HepG2 (cell line): Measurements from ENCODE around the gene UBE2O. TPM values are rescaled to one million over a fixed set of nuclear protein-coding genes. Genes with fewer than 3 reads are reported as not detected.
A peak's percentile ranks its signal among the peaks of the same experiment; 100 is the strongest.

Experiments
- ETV5 ChIP-seq: IDR thresholded peaks from 2 replicates; pipeline ENCODE4 v1.6.1; 2018; ENCODE audit warnings: missing biosample characterization, missing genetic modification reagents, inconsistent platforms, borderline replicate concordance
- FOXK2 ChIP-seq: fragments of 450-650 bp; IDR thresholded peaks from 2 replicates; pipeline ENCODE4 v1.6.1; 2016
- JUND ChIP-seq: sonication (generic); formaldehyde crosslinking; IDR thresholded peaks from 2 replicates; pipeline ENCODE4 v1.8.0; 2022; ENCODE audit warnings: mild to moderate bottlenecking, missing genetic modification reagents
- KAT8 ChIP-seq: IDR thresholded peaks from 2 replicates; pipeline ENCODE4 v1.6.1; 2016; ENCODE audit warnings: missing genetic modification reagents, missing compliant biosample characterization
- SIN3A ChIP-seq: IDR thresholded peaks from 2 replicates; pipeline ENCODE4 v1.6.1; 2011; ENCODE audit warnings: low read depth, mild to moderate bottlenecking, control low read depth, low read length, borderline replicate concordance
- SRSF4 ChIP-seq: fragments of 200-400 bp; formaldehyde crosslinking; IDR thresholded peaks from one replicate; pipeline ENCODE4 v1.6.1; 2018; ENCODE audit warnings: mild to moderate bottlenecking, low read depth, low read length, moderate library complexity; ENCODE audit not compliant: poor library complexity, severe bottlenecking
- SYNCRIP ChIP-seq: fragments of 200-400 bp; formaldehyde crosslinking; IDR thresholded peaks from 2 replicates; pipeline ENCODE4 v1.6.1; 2018; ENCODE audit warnings: mild to moderate bottlenecking, low read depth, low read length; ENCODE audit not compliant: insufficient read depth
- TMF1 ChIP-seq: sonication (generic); formaldehyde crosslinking; IDR thresholded peaks from 2 replicates; pipeline ENCODE4 v1.8.1; 2022; ENCODE audit warnings: low read depth, missing genetic modification reagents
- ZBTB20 ChIP-seq: sonication (generic); formaldehyde crosslinking; IDR thresholded peaks from 2 replicates; pipeline ENCODE4 v1.8.1; 2023; ENCODE audit warnings: missing genetic modification reagents, low read depth, mild to moderate bottlenecking, borderline replicate concordance
- ZFP90 ChIP-seq: sonication (generic); formaldehyde crosslinking; IDR thresholded peaks from 2 replicates; pipeline ENCODE4 v1.8.0; 2022; ENCODE audit warnings: missing genetic modification reagents, mild to moderate bottlenecking, inconsistent platforms, borderline replicate concordance
- ZNF256 ChIP-seq: sonication (generic); formaldehyde crosslinking; conservative IDR thresholded peaks from 2 replicates; pipeline ENCODE4 v1.4.0; 2020; ENCODE audit warnings: missing genetic modification reagents
- ZNF354B ChIP-seq: sonication (generic); formaldehyde crosslinking; IDR thresholded peaks from 2 replicates; pipeline ENCODE4 v1.8.0; 2022; ENCODE audit warnings: mild to moderate bottlenecking, missing genetic modification reagents
- ZNF484 ChIP-seq: sonication (generic); formaldehyde crosslinking; IDR thresholded peaks from 2 replicates; pipeline ENCODE4 v1.5.1; 2020; ENCODE audit warnings: mild to moderate bottlenecking, low read depth, missing genetic modification reagents, borderline replicate concordance
- ZNF503 ChIP-seq: sonication (generic); formaldehyde crosslinking; IDR thresholded peaks from 2 replicates; pipeline ENCODE4 v1.4.0; 2020; ENCODE audit warnings: missing genetic modification reagents
- ZNF562 ChIP-seq: sonication (generic); formaldehyde crosslinking; IDR thresholded peaks from 2 replicates; pipeline ENCODE4 v1.8.0; 2022; ENCODE audit warnings: missing genetic modification reagents, borderline replicate concordance
- ZNF569 ChIP-seq: sonication (generic); formaldehyde crosslinking; IDR thresholded peaks from 2 replicates; pipeline ENCODE4 v1.5.0; 2020; ENCODE audit warnings: mild to moderate bottlenecking, missing genetic modification reagents, moderate library complexity, borderline replicate concordance
- ZNF616 ChIP-seq: sonication (generic); formaldehyde crosslinking; IDR thresholded peaks from 2 replicates; pipeline ENCODE4 v1.5.0; 2020; ENCODE audit warnings: low read depth, mild to moderate bottlenecking, missing genetic modification reagents
- ZNF670 ChIP-seq: sonication (generic); formaldehyde crosslinking; IDR thresholded peaks from 2 replicates; pipeline ENCODE4 v1.8.0; 2022; ENCODE audit warnings: mild to moderate bottlenecking, missing genetic modification reagents, borderline replicate concordance
- ZNF761 ChIP-seq: sonication (generic); formaldehyde crosslinking; conservative IDR thresholded peaks from 2 replicates; pipeline ENCODE4 v1.4.0; 2020; ENCODE audit warnings: mild to moderate bottlenecking, missing genetic modification reagents
- ZNF891 ChIP-seq: sonication (generic); formaldehyde crosslinking; IDR thresholded peaks from 2 replicates; pipeline ENCODE4 v1.5.0; 2020; ENCODE audit warnings: mild to moderate bottlenecking, missing genetic modification reagents
- polyA plus RNA-seq, 8 experiments: library from polyadenylated mRNA; depleted of rRNA in 3 of 8; stranded (reverse) in 7 of 8; unstranded in 1 of 8; fragments of >200 nt; fragmentation: Illumina TruSeq in 4 of 8; extraction: Trizol in 4 of 8; gene quantifications; 2 replicates each; pipeline versions ENCODE4 v1.2.1 to v1.2.3, GENCODE V29; 2011 to 2016; ENCODE audit warnings: low read depth in 4 of 8, missing spikeins in 1 of 8, mixed read lengths in 1 of 8; ENCODE audit not compliant: insufficient read depth in 1 of 8
- total RNA-seq, 5 experiments: library from RNA; depleted of rRNA; stranded (reverse); fragments of >200 nt; fragmentation: Illumina TruSeq; extraction: Trizol; gene quantifications; 2 replicates each; pipeline ENCODE4 v1.2.3, GENCODE V29; 2016; ENCODE audit warnings: low read depth in 1 of 5
- TF ChIP-seq, protein P1 (sequence below): IDR thresholded peaks from 2 replicates; pipeline ENCODE4 v1.6.1; 2012; ENCODE audit warnings: inconsistent platforms
- TF ChIP-seq, protein P2 (sequence below): sonication (generic); formaldehyde crosslinking; IDR thresholded peaks from 2 replicates; pipeline ENCODE4 v1.8.0; 2022; ENCODE audit warnings: missing genetic modification reagents, mild to moderate bottlenecking, moderate library complexity, borderline replicate concordance
- TF ChIP-seq, protein P3 (sequence below): sonication (generic); formaldehyde crosslinking; conservative IDR thresholded peaks from 2 replicates; pipeline ENCODE4 v1.4.0; 2020; ENCODE audit warnings: missing genetic modification reagents
- TF ChIP-seq, protein P4 (sequence below): sonication (generic); formaldehyde crosslinking; IDR thresholded peaks from 2 replicates; pipeline ENCODE4 v1.4.0; 2020; ENCODE audit warnings: mild to moderate bottlenecking, low read depth, missing genetic modification reagents

The UBE2O gene
- total and polyA plus RNA-seq, 2 of the 13 experiments (the other 11 are each of a cell fraction or from before 2014, with no cell fraction given), result 21.5 to 23.5 TPM

- peak; percentile 8; the same call in 1 of the 2 replicates for TF ChIP-seq ZFP90 (CRISPR knock-in tag)
- TF ChIP-seq ZNF569 (CRISPR knock-in tag), result no peak
- peak; percentile 79; the same call in 1 of the 2 replicates for TF ChIP-seq ZNF670 (CRISPR knock-in tag)
- TF ChIP-seq, protein P1, sequence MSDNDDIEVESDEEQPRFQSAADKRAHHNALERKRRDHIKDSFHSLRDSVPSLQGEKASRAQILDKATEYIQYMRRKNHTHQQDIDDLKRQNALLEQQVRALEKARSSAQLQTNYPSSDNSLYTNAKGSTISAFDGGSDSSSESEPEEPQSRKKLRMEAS, result peak; percentile 31; the same call in 1 of the 2 replicates
- peak; percentile 63; the same call in 1 of the 2 replicates for TF ChIP-seq ZNF256 (CRISPR knock-in tag)
- no peak for TF ChIP-seq ZNF616 (CRISPR knock-in tag)
- TF ChIP-seq, protein P2, sequence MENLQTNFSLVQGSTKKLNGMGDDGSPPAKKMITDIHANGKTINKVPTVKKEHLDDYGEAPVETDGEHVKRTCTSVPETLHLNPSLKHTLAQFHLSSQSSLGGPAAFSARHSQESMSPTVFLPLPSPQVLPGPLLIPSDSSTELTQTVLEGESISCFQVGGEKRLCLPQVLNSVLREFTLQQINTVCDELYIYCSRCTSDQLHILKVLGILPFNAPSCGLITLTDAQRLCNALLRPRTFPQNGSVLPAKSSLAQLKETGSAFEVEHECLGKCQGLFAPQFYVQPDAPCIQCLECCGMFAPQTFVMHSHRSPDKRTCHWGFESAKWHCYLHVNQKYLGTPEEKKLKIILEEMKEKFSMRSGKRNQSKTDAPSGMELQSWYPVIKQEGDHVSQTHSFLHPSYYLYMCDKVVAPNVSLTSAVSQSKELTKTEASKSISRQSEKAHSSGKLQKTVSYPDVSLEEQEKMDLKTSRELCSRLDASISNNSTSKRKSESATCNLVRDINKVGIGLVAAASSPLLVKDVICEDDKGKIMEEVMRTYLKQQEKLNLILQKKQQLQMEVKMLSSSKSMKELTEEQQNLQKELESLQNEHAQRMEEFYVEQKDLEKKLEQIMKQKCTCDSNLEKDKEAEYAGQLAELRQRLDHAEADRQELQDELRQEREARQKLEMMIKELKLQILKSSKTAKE (CRISPR knock-in tag), result no peak
- peak; percentile 66; the same call in 1 of the 2 replicates for TF ChIP-seq TMF1 (CRISPR knock-in tag)
- TF ChIP-seq, protein P3, sequence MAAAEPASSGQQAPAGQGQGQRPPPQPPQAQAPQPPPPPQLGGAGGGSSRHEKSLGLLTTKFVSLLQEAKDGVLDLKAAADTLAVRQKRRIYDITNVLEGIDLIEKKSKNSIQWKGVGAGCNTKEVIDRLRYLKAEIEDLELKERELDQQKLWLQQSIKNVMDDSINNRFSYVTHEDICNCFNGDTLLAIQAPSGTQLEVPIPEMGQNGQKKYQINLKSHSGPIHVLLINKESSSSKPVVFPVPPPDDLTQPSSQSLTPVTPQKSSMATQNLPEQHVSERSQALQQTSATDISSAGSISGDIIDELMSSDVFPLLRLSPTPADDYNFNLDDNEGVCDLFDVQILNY (CRISPR knock-in tag), result no peak
- TF ChIP-seq ZNF761 (CRISPR knock-in tag), result peak; percentile 8; the same call in 1 of the 2 replicates
- 0 out of 2 replicates have a peak, but pooled peaks have one; percentile 9 for TF ChIP-seq ETV5
- peak; percentile 61; the same call in 1 of the 2 replicates for TF ChIP-seq ZNF354B (CRISPR knock-in tag)
- 0 out of 2 replicates have a peak, but pooled peaks have one; percentile 31 for TF ChIP-seq ZBTB20 (CRISPR knock-in tag)
- peak; percentile 60; the same call in 1 of the 2 replicates for TF ChIP-seq ZNF891
- no peak for TF ChIP-seq SYNCRIP
- no peak for TF ChIP-seq KAT8
- no peak for TF ChIP-seq FOXK2
- TF ChIP-seq JUND, result peak; percentile 50; the same call in 1 of the 2 replicates
- peak; percentile 9; the same call in 1 of the 2 replicates for TF ChIP-seq ZNF503 (CRISPR knock-in tag)
- peak; percentile 30; the same call in 1 of the 2 replicates for TF ChIP-seq ZNF484 (CRISPR knock-in tag)
- no peak for TF ChIP-seq SRSF4
- no peak for TF ChIP-seq ZNF562 (CRISPR knock-in tag)
- TF ChIP-seq SIN3A, result no peak
- TF ChIP-seq, protein P4, sequence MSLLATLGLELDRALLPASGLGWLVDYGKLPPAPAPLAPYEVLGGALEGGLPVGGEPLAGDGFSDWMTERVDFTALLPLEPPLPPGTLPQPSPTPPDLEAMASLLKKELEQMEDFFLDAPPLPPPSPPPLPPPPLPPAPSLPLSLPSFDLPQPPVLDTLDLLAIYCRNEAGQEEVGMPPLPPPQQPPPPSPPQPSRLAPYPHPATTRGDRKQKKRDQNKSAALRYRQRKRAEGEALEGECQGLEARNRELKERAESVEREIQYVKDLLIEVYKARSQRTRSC (CRISPR knock-in tag), result 0 out of 2 replicates have a peak, but pooled peaks have one; percentile 18
Measured at GRCh38 chr17:76353004-76353598, 99.9 kb downstream of the UBE2O start (continued).
